Activated CD4-positive, alpha-beta T cell treated with anti-CD3 and anti-CD28 coated beads, Interleukin-2, Interleukin-4, amounts not matched to agents 100 ng/mL and 50 ng/mL, durations not matched to agents 16 hours and 8 hours (primary cell): ENCODE data around the gene SEMA4A.
"Not testable (repeated sequence)": the region's sequence is repeated elsewhere in the genome, so short reads cannot be mapped to it uniquely, and the experiment has no call there.

Source experiments
- DNase-seq: peaks from one replicate; pipeline ENCODE4 v3.0.0-alpha.2; 2020; ENCODE audit warnings: low spot score

The SEMA4A gene

GRCh38 chr1:156119503-156120209 is 33.7 kb upstream of the SEMA4A start:
- no peak for DNase-seq

- DNase-seq: no peak
Observed at GRCh38 chr1:156120318-156120717, 33.1 kb upstream of the SEMA4A start.

- not testable (repeated sequence) for DNase-seq
Observed at GRCh38 chr1:156121005-156121404, 32.4 kb upstream of the SEMA4A start.

GRCh38 chr1:156121457-156121856 is 31.9 kb upstream of the SEMA4A start:
- DNase-seq: no peak

GRCh38 chr1:156122086-156122485 is 31.3 kb upstream of the SEMA4A start:
- no peak for DNase-seq

GRCh38 chr1:156122519-156123355 is 30.6 kb upstream of the SEMA4A start:
- DNase-seq: no peak

GRCh38 chr1:156123356-156124196 is 29.8 kb upstream of the SEMA4A start:
- DNase-seq: no peak

GRCh38 chr1:156124557-156125483 is 28.6 kb upstream of the SEMA4A start:
- DNase-seq: peak; percentile 62

GRCh38 chr1:156125544-156125943 is 27.8 kb upstream of the SEMA4A start:
- DNase-seq: not testable (repeated sequence)

- peak; percentile 78 for DNase-seq
Observed at GRCh38 chr1:156126043-156126629, 27.2 kb upstream of the SEMA4A start.

- peak; percentile 97 for DNase-seq
Observed at GRCh38 chr1:156126630-156127534, 26.5 kb upstream of the SEMA4A start.

GRCh38 chr1:156128308-156128653 is 25.1 kb upstream of the SEMA4A start:
- no peak for DNase-seq

- DNase-seq: no peak
Observed at GRCh38 chr1:156128654-156129597, 24.5 kb upstream of the SEMA4A start.

GRCh38 chr1:156129687-156130577 is 23.5 kb upstream of the SEMA4A start:
- DNase-seq: peak; percentile 81

- no peak for DNase-seq
Observed at GRCh38 chr1:156130578-156130942, 22.8 kb upstream of the SEMA4A start.

- DNase-seq: no peak
Observed at GRCh38 chr1:156134716-156135435, 18.5 kb upstream of the SEMA4A start.
